Measurements from ENCODE around the gene PRKCG.

PRKCG gene

DNA sequence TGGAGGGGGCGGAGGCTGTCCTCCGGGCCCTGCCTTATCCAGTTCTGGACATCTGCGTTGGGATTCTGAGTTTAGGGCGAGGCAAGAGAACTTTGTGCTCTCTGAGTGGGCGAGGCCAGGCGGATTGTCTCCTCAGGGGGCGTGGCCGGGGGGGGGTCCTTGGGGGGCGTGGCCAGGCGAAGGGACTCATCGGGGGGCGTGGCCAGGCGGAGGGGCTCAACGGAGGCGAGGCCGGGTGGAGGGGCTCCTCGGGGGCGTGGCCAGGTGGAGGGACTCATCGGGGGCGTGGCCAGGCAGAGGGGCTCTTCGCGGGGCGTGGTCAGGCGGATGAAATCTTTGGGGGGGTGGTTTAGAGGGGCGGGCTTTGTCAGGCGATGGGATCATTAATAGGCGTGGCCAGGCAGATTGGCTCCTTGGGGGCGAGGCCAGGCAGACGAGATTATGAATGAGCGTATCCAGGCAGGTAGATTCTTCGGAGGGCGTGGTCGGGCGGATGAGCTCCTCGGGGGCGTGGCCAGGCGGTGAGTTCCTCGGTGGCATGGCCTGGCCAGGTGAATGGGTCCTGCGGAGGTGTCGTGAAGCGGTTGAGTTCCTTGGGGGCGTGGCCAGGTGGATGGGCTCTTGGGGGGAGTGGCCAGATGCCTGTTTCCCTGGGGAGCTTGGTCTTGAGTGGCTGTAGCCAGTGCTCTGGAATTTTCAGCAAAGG is 16.8 kb downstream of the PRKCG start:
- no peak for DNase-seq (ENCODE audit: low read depth in 2 of 2)

DNA sequence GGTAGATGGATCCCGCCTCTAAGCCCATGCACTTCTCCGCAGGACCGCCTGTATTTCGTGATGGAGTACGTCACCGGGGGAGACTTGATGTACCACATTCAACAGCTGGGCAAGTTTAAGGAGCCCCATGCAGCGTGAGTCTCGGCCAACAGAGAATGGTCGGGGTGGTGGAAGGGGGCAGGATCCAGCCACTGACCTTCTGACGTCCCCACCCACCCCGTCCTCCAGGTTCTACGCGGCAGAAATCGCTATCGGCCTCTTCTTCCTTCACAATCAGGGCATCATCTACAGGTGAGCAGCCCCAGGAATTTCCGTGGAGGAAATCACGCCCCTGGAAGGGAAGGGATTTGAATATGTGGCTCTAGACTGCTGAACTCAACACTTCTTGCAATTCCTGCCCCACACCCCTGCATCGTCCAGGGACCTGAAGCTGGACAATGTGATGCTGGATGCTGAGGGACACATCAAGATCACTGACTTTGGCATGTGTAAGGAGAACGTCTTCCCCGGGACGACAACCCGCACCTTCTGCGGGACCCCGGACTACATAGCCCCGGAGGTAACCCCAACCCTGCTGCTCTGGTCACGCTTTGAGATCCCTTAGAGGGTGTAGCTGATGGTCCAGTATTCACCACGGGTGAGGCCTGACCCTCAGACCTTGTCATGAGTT is 18.3 kb downstream of the PRKCG start:
- DNase-seq (ENCODE audit: low read depth in 2 of 2): no peak

DNA sequence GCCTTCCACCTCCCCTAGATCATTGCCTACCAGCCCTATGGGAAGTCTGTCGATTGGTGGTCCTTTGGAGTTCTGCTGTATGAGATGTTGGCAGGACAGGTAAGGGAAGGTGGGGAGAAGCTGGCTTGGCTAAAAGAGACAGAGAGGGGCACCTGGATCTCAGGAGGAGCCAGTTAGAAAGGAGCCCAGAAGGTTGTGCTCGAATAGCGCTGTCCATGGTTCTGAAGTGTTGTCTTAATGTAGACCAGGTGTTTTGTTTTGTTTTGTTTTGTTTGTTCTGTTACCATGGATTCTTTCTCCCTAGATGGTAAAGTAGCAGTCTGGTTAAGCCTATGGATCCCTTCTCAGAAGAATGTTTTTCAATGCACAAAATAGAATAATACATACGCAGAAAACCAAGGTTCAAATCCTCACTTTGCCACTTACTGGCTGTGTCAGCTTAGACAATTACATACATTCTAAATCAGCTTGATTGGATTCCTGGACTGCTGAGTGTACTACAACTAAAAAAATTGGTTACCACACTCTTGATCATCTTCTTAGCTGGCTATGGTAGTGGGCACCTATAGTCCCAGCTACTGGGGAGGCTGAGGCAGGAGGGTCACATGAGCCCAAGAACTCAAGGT is 21.2 kb downstream of the PRKCG start:
- DNase-seq (ENCODE audit: low read depth in 2 of 2): no peak

DNA sequence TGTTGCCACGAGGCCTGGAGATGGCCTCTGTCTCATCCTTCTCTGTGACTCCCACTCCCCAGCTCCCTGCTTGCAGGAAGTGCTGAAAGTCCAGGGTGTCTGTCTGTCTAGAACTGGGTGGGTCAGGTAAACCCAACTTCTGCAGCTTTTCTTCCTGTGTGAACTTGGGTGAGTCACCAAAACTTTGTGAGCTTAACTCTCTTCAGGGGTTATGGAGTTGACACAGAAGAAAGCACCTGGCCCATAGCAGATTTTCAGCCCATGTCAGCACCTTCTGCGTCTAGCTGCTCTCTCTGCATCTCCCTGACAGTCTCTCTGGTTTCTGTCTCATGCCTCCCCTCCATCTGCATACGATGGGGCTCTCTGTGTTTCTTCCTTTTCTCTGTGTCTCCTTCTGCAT is 22.9 kb downstream of the PRKCG start:
- no peak for DNase-seq (ENCODE audit: low read depth in 2 of 2)

DNA sequence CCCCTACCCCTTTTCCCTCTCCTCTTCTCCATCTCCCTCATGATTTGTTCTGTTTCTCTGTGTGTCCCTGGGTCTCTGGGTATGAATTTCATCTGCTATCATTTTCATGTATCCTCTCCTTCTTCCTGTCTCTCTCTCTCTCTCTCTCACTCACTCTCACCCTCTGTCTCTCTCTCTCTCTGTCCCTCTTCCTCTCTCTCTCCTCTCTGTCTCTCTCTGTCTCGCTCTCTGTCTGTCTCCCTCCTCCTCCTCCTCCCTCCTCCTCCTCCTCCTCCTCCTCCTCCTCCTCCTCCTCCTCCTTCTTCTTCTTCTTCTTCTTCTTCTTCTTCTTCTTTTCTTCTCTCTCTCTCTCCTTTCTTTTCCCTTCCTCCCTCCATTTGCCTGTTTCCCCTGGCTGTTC is 23.8 kb downstream of the PRKCG start:
- no peak for DNase-seq (ENCODE audit: low read depth in 2 of 2)

DNA sequence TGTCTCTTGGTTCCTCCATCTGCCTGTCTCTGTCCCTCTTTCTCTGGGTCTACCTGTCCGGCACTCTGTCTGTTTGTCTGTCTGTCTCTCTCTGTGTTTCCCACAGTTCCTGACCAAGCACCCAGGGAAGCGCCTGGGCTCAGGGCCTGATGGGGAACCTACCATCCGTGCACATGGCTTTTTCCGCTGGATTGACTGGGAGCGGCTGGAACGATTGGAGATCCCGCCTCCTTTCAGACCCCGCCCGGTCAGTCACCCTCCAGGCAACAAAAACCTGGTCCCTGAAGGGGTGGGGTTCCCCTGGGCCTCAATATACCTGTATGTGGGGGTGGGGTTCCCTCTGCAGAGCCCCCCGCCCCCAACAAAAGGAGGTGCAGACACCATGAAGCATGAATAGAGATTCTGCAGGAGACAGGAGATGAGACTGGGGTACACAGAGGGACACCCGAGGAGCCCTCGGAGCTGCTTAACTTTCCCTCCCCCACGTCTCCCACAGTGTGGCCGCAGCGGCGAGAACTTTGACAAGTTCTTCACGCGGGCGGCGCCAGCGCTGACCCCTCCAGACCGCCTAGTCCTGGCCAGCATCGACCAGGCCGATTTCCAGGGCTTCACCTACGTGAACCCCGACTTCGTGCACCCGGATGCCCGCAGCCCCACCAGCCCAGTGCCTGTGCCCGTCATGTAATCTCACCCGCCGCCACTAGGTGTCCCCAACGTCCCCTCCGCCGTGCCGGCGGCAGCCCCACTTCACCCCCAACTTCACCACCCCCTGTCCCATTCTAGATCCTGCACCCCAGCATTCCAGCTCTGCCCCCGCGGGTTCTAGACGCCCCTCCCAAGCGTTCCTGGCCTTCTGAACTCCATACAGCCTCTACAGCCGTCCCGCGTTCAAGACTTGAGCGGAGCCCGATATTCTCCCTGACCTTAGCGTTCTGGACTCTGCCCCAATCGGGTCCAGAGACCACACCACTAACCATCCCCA is 24.5 kb downstream of the PRKCG start:
- peak; percentile 26 to 41 for DNase-seq (ENCODE audit: low read depth in 2 of 2)

DNA sequence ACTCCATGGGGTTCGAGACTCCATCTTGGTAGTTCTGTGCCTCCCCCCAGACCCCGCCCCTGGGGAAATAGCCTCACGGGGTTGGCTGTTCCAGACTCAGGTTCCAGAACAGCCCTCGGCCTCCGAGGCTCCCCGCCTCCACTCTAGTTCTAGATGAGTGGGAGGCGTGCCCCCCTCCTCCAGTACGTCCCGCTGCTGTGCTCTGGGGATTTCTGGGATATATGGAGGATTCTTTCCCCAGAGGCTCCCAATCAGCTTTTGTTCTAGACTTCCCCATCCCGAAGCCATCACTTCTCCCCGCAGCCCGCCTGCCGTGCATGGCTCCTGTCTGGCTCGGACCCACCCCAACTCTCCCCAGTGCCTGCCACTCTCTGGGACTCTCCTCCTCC is 25.2 kb downstream of the PRKCG start:
- no peak for DNase-seq (ENCODE audit: low read depth in 2 of 2)

DNA sequence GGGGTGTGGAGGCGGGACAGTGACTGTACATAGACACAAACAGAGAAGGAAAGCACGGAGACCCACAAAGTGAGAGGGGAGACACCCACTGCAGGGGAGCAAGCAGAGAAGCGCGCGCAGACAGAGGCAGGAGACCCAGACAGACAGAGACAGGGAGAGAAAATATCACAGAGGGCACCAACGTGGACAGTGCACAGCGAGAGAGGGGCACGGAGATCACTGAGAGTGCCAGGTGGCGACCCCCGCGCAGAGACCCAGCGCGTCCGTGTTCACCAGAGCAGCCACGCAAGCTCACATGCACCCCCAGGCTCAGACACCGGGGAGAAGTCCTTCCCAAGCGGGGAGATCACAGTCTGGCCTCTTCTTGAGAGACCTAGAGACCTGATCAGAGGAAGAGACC is 25.7 kb downstream of the PRKCG start:
- DNase-seq (ENCODE audit: low read depth in 2 of 2): no peak

DNA sequence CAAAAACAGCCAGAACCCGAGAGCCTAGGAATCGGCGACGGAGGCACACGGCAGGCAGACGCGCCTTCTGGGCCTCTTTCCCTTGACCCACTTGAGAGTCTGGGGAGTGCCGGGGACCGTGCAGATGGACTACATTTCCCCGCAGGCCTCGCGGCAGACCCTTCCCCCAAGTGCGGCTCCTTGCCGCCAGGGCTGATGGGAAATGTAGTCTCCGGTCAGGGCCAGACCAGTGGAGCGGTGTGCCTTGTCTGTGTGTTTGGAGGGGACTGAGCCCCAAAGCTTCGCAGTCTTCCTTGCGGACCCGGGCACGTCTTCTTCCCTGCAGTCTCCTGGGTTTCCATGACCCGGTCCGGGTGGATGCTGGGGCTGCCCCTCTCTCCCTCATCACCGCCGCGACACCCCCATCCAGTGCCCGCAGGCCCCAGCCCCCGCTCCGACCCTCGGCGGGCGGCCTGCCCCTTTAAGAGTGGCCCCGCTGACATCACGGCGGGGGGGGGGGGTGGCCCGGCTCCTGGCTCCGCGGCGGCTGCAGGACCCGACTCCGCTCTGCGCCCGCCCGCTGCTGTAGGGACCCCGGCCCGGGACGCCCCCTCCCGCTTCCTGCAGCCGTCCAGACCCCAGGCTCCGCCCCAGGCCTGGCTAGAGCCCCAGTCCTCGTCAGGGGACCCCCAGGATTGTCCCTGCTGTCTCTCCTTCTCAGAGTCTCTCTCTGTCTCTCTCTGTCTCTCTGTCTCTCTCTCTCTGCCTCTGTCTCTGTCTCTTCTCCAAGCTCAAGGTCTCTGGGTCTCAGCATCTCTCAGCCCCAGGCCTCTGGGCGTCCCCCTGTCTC is 26.3 kb downstream of the PRKCG start:
- DNase-seq (ENCODE audit: low read depth in 2 of 2): peak in 1 of 2 donors; percentile 23

DNA sequence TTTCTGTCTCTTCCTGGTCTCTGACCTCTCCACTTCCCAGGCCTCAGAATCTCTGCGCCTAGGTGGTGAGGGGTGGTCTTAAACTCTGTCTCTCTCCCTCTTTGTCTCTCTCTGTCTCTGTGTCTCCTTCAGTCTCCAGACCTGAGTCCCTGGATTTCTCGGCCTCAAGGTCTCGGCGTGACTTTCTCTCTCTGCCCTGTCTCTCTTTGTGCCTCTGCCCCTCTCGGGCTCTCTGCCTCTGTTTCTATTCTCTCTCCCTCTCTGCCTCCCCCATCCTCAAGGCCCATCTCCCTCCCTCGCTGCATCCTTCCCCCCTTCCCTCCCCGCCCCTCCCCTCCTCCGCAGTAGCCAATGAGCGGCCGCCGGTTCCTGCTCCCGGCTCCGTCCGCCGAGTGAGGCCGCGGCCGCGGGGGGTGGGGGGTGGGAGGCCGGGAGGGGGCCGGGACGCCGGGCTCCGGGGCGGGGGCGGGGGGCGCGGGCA is 27.0 kb downstream of the PRKCG start, which contains the start of gene CACNG7:
Gene CACNG7, plus strand, starts transcription at position 344 of the 481 bp plus-strand sequence. CDS start 3,554 bp downstream, outside the sequence.
- no peak for DNase-seq (ENCODE audit: low read depth in 2 of 2)

DNA sequence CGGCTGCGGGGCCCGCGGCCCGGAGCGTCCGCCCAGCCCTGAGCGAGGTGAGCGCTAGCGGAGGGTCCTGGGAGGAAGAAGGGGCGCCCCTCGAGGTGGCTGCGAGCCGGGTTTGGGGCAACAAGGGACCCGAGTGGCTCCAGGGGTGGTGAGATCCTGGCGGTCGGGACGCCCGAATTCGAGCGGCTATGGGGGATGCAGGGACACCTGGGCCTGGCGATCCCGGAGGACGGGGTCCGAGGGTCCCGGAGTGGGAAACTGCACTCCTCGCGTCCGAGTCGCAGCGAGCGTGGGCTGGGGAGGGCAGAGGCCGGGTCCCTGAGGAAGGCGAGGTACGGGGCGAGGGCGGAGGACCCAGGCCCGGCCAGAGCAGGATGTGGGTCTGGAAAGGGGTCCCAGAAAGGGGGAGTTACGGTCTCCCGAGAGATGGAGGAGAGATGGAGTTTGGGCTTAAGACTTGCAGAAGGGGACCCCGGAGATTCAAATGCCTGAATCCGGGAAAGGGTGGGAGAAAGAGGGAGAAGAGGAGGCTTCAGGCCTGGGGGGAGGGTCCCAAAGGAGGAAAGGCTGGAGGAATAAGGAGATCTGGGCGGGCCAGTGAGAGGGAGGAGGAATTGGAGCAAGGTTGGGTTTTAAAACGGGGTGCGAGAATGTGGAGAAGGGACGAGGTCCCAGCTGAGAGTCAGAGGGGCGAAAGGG is 27.6 kb downstream of the PRKCG start:
- DNase-seq (ENCODE audit: low read depth in 2 of 2): no peak

DNA sequence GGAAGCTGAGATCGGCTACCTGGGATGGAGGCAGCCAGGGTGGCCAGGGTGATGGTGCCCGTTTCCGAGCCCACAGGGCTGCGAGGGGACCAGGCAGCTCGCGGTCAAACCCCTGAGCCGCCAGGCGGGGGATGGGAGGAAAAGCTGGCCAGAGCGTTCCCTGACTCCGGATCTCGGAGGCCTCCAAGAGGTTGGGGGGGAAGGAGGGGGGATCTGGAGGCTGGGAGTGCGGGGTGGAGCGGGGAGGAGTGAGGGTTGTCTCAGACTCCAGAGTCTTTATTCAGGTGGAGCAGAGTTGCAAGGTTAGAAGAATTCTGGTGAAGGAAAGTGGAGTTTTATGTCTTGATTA is 28.1 kb downstream of the PRKCG start:
- DNase-seq (ENCODE audit: low read depth in 2 of 2): no peak

DNA sequence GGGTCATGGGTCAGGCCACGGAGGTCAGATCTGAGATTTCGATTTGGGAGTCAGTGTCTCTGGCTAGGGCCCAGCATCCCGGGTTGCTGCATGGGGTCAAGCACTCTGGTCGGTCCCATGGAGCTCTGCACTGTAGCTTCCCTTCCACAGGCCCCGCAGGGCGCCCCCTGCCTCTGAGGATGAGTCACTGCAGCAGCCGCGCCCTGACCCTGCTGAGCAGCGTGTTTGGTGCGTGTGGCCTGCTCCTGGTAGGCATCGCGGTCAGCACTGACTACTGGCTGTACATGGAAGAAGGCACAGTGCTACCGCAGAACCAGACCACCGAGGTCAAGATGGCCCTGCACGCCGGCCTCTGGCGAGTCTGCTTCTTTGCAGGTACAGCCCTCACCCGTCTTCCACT is 30.7 kb downstream of the PRKCG start:
- no peak for DNase-seq (ENCODE audit: low read depth in 2 of 2)

DNA sequence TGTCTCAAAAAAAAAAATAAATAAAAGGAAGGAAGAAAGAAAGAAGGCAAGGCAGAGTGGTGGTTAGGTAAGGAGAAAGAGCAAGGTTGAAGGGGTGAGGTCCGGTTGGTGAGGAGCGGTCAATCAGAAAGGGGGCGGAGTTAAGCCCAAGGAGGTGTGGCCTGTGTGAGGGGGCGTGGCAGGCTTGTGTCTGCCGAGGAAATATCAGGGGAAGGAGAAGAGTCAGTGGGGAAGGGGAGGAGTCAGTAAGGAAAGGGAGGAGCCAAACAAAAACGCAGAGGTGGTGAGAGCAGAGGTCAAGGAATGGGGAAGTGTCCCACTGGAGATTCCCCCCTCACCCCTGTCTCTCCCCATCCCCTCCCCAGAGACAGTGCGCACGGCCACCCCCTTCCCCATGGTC is 33.0 kb downstream of the PRKCG start:
- DNase-seq (ENCODE audit: low read depth in 2 of 2): no peak

DNA sequence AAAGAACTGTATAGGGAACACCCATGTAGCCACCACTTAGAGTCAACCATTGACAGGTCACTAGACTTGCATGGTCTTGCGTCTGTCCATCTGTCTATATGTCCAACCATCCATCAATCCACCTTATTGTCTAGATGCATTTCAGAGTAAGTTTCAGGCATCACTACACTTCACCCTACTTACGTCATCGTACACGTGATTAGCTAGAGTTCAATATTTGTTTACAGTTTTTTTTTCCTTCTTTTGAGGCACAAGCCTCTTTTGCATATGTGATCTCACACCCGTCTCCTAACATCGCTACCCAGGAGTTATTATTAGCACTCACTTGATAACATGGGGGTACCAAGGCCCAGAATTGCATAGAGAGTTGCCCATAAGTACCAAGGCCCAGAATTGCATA is 34.0 kb downstream of the PRKCG start:
- DNase-seq (ENCODE audit: low read depth in 2 of 2): no peak

DNA sequence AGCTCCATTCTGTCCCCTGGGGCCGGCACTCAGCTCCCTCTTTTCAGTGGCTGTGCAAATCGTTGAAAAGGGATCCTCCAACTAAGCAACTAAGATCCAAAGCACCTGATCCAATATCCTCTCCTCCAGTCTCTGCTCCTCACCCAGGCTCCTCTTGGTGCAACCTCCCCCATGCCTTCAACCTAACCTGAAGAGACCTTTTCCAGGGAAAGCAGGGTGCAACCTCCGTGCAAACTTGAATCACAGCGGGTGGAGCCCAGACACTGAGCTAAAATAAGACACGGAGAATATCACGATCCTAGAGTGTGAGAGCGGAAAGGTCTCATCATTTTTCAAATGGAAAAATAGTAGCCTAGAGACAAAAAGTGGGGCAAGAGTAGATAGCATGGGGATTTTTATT is 35.4 kb downstream of the PRKCG start:
- DNase-seq (ENCODE audit: low read depth in 2 of 2): no peak

DNA sequence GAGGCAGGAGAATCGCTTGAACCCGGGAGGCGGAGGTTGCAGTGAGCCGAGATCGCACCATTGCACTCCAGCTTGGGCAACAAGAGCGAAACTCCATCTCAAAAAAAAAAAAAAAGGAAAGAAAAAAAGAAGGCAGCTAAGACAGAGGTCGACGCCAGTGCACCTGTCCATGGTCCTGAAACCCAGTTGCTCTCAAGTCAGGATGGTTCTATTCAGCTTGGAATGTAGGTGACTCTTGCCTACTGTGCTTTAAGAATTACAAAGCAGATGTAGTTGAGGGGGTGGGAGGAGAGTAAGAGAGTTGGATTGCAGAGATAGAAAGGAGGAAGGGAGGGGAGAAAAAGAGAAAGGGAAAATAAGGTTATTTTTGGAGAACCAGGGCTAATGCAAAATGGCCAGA is 45.7 kb downstream of the PRKCG start:
- DNase-seq (ENCODE audit: low read depth in 2 of 2): no peak

DNA sequence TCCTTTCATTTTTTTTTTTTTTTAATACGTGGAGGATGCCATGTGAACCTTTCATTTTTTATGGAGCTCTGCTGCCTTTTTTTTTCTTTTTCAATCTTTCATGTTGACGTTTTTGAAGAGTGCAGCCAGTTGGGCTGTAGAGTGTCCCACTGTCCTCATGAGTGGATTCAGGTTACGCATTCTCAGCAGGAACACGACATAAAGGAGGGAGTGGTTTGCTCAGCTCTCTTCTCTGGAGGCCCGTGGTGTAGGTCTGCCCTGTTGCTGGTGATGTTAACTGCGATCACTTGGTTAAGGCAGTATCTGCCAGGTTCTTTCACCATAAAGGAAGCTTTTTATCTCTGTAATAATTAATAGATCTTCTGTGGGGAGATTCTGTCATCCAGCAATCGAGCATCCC is 54.0 kb downstream of the PRKCG start:
- DNase-seq (ENCODE audit: low read depth in 2 of 2): no peak

DNA sequence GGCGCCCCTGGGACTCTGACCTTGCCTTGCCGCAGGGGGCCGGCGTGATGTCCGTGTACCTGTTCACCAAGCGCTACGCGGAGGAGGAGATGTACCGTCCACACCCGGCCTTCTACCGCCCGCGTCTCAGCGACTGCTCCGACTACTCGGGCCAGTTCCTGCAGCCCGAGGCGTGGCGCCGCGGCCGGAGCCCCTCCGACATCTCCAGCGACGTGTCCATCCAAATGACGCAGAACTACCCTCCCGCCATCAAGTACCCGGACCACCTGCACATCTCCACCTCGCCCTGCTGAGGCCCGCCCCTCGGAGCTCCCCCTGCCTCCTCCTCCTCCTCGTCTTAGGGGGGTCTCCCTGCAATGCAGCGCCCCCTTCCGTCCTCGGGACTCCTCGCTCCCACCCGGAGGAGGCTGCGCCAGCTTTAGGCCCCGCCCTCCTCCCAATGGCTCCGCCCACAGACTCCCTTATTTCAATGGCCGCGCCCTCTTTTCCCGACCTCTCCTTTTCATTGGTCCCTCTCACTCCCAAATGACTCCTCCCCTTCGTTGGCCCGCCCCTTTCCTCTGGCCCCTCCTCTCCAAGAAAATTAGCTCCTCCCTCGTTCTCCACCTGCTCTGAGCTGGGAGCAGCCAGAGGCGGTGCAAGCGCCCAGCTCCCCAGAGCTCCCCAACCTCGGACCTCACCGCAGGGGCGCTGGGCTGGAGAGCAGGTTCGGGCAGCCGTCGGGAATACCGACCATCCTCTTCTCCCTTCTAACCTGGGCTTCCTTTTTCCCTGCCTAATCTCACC is 60.2 kb downstream of the PRKCG start:
- no peak for DNase-seq (ENCODE audit: low read depth in 2 of 2)

DNA sequence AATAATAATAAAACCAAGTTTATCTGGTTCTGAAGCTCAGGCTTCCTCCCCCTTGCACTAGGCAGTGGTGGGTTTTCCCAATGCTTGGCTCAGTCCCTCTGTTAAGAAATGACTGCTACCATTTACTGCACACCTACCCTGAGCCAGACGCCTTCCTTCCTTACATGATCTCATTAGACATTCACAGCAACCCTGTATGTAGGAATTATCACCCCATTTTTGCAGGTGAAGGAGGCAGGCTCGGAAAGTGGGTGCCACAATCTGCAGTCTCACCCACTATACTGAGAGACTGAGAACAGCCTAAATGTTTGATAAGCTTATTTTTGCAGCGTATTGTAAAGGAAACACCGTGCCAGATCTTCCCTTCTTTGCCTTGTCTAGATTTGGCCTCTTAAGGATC is 62.4 kb downstream of the PRKCG start:
- DNase-seq (ENCODE audit: low read depth in 2 of 2): no peak

Data from stimulated activated CD8-positive, alpha-beta memory T cell treated with anti-CD3 and anti-CD28 coated beads, Interleukin-7, amount 100 ng/mL, for 4 hours (primary cell).